ENCODE results near the gene STOML2. TPM values are rescaled to one million over a fixed set of nuclear protein-coding genes. Genes with fewer than 3 reads are reported as not detected.
A peak's percentile ranks its signal among the peaks of the same experiment; 100 is the strongest.
"Not testable (repeated sequence)": the region's sequence is repeated elsewhere in the genome, so short reads cannot be mapped to it uniquely, and the experiment has no call there.

Gene STOML2
- 152 TPM for total RNA-seq
- long read RNA-seq, transcript STOML2-201 (10 exons, 1,278 nt) = major isoform, 265 of 293 reads
- long read RNA-seq, partial matches to known transcripts = 17 of 293 reads
- long read RNA-seq, other reads (novel, unspliced or antisense) = 8 of 293 reads

GRCh38 chr9:35102769-35103659, at the start of gene STOML2:
STOML2 (minus strand) TSS chr9:35103131; CDS start chr9:35103094, 37 bp downstream.
- intact Hi-C loops (cut with DNase I) = no loop called here
- ATAC-seq (ENCODE audit: poor library complexity) (peak; percentile 98), DNase-seq (peak; percentile 96)

- DNase-seq; intact Hi-C loops (cut with DNase I); ATAC-seq (ENCODE audit: poor library complexity): not testable (repeated sequence)
These were observed 45.1 kb upstream of the STOML2 start for GRCh38 chr9:35147941-35148563.

- intact Hi-C loops (cut with DNase I) = no loop called here
- ATAC-seq (ENCODE audit: poor library complexity) (no peak), DNase-seq (no peak)
These were observed 39.1 kb upstream of the STOML2 start for GRCh38 chr9:35142037-35142436.

GRCh38 chr9:35140093-35140492, 37.2 kb upstream of the STOML2 start:
- no peak for DNase-seq
- intact Hi-C loops (cut with DNase I) = no loop called here
- no peak for ATAC-seq (ENCODE audit: poor library complexity)

- ATAC-seq (ENCODE audit: poor library complexity) (no peak), DNase-seq (no peak)
- intact Hi-C loops (cut with DNase I) = no loop called here
These were observed 33.9 kb upstream of the STOML2 start for GRCh38 chr9:35136866-35137265.

DNA sequence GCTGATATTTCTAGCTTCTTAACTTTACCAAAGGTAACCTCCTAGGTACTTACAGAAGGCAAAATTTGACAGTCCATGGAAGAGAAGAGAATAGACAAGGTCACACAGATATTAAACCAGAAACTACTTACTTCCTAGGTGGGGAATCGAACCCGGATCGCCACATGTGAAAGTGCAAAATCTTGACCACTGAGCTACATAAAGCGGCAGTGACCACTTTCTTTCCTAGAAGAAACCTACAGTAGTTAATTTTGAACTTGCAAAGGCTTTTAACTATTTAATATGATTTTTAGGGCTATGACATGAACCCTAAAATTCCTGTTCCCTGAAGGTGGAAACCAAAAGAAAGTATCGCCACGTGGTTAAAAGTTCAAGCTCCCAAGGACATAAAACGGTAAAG, 33.1 kb upstream of the STOML2 start:
- no peak for ATAC-seq (ENCODE audit: poor library complexity)
- intact Hi-C loops (cut with DNase I) = no loop called here
- no peak for DNase-seq

DNA sequence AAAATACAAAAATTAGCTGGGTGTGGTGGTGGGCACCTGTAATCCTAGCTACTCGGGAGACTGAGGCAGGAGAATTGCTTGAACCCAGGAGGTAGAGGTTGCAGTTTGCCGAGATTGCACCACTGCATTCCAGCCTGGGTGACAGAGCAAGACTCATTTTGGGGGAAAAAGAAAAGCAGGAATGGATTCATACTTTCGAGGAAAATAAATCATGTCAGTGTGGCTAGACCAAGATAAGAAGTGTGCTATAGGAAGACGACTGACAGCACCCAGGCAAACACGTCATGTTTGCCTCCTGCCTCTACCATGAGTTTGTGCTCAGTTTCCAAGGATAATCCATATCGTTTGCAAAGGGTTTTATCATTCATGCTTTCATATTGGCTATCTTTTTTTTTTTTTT, 32.0 kb upstream of the STOML2 start:
- DNase-seq = no peak
- ATAC-seq (ENCODE audit: poor library complexity) = no peak
- intact Hi-C loops (cut with DNase I) = no loop called here

GRCh38 chr9:35116898-35117551, 14.1 kb upstream of the STOML2 start:
- ATAC-seq (ENCODE audit: poor library complexity) (peak; percentile 86), DNase-seq (peak; percentile 93)
- intact Hi-C loops (cut with DNase I) = loop anchor here (2.0 to 10.0 kb wide), 3 partner anchors 48 to 360 kb away; partner anchors contain the start of gene UNC13B

DNA sequence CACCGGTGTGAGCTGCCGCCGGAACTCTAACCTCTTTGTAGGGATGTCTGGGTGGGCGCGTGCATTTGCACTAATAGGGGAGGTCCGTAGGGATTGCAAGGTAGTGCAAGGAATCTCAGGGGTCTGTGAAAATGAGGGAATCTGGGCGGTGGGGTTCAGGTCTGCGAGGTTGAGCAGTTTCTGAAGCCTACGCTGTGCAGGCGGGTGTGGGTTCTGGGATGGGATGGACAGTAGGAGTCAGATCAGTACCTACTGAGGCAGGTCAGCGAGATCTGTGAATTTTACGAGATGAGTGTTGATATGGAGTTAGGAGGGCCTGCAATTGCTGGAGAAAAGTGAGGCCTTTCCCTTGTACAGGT, 13.6 kb upstream of the STOML2 start:
- peak; percentile 2 for ATAC-seq (ENCODE audit: poor library complexity)
- no peak for DNase-seq

GRCh38 chr9:35115680-35116538, 13.0 kb upstream of the STOML2 start, which contains the start of gene ATOSB:
ATOSB (minus strand) TSS chr9:35115862; CDS start chr9:35108274, 7,588 bp downstream.
- intact Hi-C loops (cut with DNase I) = loop anchor here (2.0 to 10.0 kb wide), 3 partner anchors 49 to 361 kb away; partner anchors contain the start of gene UNC13B
- DNase-seq (peak; percentile 98), ATAC-seq (ENCODE audit: poor library complexity) (peak; percentile 73)

More for the DNA sequence above, 13.6 kb upstream of the STOML2 start:
- intact Hi-C loops (cut with DNase I) = loop anchor here (2.0 to 10.0 kb wide), 3 partner anchors 48 to 360 kb away; partner anchors contain the start of gene UNC13B

- DNase-seq = peak; percentile 84
- peak; percentile 2 for ATAC-seq (ENCODE audit: poor library complexity)
- intact Hi-C loops (cut with DNase I) = loop anchor here (5.0 to 10.0 kb wide), 2 partner anchors 50 to 142 kb away; partner anchors contain the start of gene UNC13B
These were observed 12.1 kb upstream of the STOML2 start for GRCh38 chr9:35114840-35115628.

DNA sequence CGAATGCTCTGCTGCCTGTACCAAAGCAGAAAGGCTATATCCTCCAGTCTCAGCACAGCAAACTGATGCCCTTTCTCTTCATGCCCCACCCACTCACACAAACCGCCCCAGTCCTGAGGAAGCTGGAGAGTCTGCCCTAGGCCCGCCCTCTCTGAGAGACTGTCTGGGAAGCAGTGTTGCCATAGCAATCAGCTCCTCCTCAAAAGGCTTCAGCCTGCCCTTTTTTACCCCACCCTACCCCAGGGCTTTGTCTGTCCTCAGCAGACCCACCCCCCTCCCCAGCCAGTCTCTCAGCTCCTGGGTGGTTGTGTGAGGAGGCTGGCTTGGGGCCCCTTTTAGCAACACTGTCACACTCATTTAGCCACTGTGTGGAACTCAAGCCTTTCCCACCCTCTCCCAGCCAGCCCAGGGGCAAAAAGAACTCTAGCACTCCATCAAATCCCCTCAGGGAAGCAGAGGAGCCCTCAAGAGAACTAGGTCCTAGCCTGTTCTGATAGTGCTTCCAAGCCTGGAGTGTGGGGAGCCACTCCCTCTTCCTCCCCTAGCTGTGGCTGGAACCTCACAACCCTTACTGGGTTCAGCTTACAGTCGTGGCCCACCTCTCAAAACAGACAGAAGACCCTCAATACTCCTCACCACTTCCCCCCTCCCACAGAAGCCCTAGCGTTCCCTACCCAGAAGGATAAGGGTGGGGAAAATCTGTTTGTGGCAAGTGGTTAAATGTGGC, 11.3 kb upstream of the STOML2 start:
- ATAC-seq (ENCODE audit: poor library complexity) (peak; percentile 14), DNase-seq (peak; percentile 90)
- intact Hi-C loops (cut with DNase I) = loop anchor here (10.0 kb wide), 1 partner anchor 51 kb away; the partner anchor contains the start of gene UNC13B

- DNase-seq = no peak
- intact Hi-C loops (cut with DNase I) = loop anchor here (10.0 kb wide), 1 partner anchor 52 kb away; the partner anchor contains the start of gene UNC13B
- ATAC-seq (ENCODE audit: poor library complexity) = no peak
These were observed 9.5 kb upstream of the STOML2 start for GRCh38 chr9:35112257-35113020.

DNA sequence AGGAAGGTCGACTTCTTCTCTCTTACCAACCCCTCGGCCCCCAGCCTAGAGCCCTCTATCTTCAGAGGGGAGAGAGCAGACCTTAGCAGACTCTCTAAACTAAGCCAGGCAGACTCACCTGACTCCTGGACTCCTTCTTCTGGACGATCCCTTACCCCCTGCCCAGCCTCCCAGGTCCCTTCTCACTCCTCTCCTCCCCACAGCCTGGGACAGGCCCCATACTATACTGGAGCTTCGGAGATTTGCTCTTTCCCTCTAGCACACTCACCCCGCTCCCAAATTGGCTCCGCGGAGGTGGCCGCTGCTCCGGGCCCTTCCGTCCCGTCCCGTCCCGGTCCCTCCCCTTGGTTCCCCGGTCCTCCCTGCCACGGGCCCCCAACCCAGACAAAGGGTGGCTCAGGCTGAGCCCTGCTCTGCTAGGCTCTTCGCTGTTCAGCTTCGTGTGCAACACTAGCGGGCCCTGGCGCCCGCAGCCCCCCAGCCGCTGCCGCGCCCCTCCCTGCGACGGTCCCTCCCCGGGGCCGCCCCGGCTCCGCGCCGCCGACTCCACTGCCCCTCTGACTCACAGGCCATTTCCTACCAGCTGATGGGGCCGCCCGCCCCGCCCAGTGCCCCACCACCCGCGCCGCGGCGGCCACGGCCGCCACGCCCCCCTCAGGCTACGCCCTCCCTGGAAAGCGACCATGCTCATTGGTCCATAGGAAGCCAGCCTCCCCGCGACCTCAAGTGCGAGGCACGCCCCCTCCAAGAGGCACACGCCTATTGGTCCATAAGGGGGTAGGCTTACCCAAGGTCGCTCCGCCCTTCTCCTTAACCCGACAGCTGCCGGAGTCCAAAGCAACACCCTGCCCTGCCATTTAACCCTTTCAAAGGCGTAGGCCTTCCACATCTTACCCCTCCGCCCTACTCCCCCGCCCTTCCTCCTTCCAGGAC, 8.3 kb upstream of the STOML2 start:
- ATAC-seq (ENCODE audit: poor library complexity) (peak; percentile 80), DNase-seq (peak; percentile 99)
- intact Hi-C loops (cut with DNase I) = loop anchor here (10.0 kb wide), 1 partner anchor 54 kb away; the partner anchor contains the start of gene UNC13B
